A549 treated with DMSO at 1 μM for 4 hours (cell line): ENCODE results near the gene PPIC. TPM values are rescaled to one million over a fixed set of nuclear protein-coding genes. Genes with fewer than 3 reads are reported as not detected.

Source experiments
- total RNA-seq: library from RNA; stranded (reverse); fragments of 200-300 nt; extraction: Qiagen RNA extraction; gene quantifications from 5 replicates; pipeline ENCODE4 v1.2.3, GENCODE V29; 2022; ENCODE audit warnings: low read depth

The PPIC gene
- 13.1 to 16.4 TPM (median 15.6 TPM) in 5 replicates for total RNA-seq

DNA sequence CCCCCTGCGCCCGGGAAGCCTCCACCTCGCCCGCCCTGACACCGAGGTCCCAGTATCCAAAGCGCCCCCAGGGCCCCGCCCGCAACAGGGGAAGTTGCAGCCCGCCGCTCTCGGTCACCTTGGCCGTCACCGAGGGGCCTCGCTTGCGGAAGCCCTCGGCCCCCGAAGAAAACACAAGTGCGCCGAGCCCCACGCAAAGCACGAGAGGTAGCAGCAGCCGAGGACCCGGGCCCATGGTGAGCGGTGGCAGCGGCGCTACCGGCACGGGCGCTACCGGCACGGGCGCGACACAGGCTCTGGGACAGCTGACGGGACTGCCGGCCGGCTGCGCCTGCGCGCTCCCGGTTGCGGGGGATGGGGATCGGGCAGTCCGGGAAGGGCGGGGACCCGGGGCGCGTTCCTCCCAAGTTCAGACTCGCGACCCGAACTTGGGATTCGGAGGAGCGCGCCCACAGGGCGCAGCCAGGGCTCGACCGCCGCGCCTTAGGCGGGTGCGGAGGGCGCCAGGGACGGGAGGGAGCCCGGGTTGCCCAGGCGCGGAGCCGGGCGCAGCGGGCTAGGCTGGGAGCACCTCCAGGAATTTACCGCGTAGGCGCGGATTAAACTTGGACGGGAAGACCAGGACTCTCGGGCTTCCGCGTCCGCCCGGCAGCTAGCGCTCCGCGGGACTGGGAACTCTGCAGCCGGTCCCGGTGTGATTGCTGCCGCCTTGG, at the start of gene PPIC:
Gene PPIC (minus strand): TSS at position 335 of the 713 bp plus-strand sequence. CDS start 100 bp downstream, at position 235.

Other genes starting within 250 kb of the PPIC start
- 19.8 to 23.9 TPM (median 22.1 TPM) in 5 replicates for gene SNX24, start 191.1 kb downstream of the PPIC start, total RNA-seq
- gene PRDM6, start 52.5 kb upstream of the PPIC start, total RNA-seq = 0.08 to 0.55 TPM (median 0.36 TPM) in 5 replicates